GM12873 (cell line): ENCODE data around the gene RASGEF1C.

Experiments
- CTCF ChIP-seq: IDR thresholded peaks from 2 replicates; pipeline ENCODE4 v1.5.1; 2012; ENCODE audit warnings: low read depth, mild to moderate bottlenecking, moderate library complexity, low read length, control low read depth; ENCODE audit not compliant: insufficient read depth; ENCODE audit errors: missing control alignments

The RASGEF1C gene

GRCh38 chr5:180112181-180112861 is 96.7 kb downstream of the RASGEF1C start:
- TF ChIP-seq CTCF = no peak

- TF ChIP-seq CTCF = no peak
Observed at GRCh38 chr5:180111273-180112002, 97.6 kb downstream of the RASGEF1C start.

- TF ChIP-seq CTCF = no peak
Observed at GRCh38 chr5:180109920-180110319, 99.1 kb downstream of the RASGEF1C start.

GRCh38 chr5:180107005-180107404 is 102.0 kb downstream of the RASGEF1C start:
- TF ChIP-seq CTCF = no peak

- TF ChIP-seq CTCF = no peak
Observed at GRCh38 chr5:180105827-180106312, 103.1 kb downstream of the RASGEF1C start.

GRCh38 chr5:180104168-180104530 is 104.9 kb downstream of the RASGEF1C start:
- no peak for TF ChIP-seq CTCF

- TF ChIP-seq CTCF = no peak
Observed at GRCh38 chr5:180103487-180104167, 105.4 kb downstream of the RASGEF1C start.
